ENCODE data around the gene CHMP1A.

DNA sequence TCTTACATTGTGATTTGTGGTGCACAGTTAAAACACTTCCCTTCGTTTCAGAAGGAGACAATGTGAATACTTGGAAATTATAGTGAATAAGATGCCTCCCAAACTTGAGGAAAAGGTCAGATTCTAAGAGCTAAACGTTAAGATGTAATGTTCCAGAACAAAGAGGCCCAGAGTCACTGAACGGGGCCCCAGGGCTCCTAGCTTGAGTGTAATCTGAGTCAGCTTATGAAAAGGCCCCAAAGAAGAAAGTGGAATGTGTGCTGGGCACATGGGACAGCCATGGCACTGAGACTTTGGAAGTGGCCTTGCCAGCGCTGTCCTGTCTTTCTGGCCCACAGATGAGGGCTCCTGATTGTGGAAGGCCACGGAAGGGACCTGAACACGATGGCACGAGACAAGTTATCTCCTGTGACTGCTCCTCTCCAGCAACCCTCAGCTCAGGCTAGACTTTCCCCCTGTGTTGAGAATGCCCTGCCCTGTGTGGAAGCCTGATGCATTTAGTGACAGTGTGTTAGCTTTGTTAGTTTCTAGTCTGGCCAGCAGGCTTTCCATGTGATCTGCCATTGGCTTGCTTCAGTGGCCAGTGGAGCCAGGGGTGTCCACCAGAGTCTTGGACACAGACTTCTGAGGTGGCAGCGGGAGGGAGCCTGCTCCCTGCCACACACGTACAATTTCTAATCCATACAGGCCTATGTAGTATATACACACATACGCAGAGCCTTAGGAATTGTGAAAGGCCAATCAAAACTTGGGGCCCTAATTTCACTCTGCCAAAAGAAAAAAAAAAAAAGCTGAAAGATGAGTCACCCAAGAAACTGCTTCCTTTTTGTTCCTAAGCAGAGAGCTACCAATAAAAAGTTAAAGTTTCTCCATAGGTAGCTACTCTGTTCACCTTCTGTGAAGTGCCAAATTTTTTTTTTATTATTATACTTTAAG lies 13.3 kb upstream of the CHMP1A start:
- no peak for TF ChIP-seq GATA2 (IDR thresholded peaks at IDR 0.05; ENCODE audit: low read depth, low read length)
- no peak for TF ChIP-seq GATA3 (IDR thresholded peaks at IDR 0.05; ENCODE audit: low read depth, low read length)
